ENCODE results near the gene DPAGT1.

DNA sequence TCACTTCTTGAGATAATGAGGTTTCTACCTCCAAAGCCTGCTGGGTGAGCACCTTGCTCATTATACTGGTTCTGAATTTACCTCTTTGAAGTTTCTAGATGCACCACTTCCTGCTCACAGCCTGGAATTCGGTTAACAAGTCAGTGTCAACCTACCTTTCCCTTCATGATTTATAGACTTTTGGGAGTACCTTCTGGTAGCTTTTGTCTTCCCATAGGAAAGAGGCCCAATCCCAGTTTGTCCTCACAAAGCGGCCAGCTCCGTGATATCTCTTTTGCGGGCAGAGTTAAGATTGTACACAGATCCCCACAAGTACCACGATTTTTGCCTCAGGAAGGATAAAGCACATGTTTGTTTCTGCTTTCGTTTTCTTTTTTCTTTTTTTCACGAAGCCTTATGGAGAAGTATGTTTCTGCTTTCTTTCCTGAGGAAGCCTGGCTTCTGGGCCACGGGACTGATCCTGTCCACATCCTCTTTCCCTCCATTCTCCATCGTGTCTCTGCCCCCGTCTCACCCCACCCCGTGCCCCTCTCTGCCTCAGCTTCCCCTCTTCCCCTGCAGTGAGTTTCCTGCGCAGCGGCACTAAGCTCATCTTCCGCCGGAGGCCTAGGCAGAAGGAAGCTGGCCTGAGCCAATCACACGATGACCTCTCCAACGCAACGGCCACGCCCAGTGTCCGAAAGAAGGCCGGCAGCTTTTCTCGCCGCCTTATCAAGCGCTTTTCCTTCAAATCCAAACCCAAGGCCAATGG is 14.0 kb upstream of the DPAGT1 start:
- TF ChIP-seq MYC (IDR thresholded peaks at IDR 0.05; ENCODE audit: low read depth, low read length) (no peak), POLR2A (IDR thresholded peaks at IDR 0.05; ENCODE audit: low read depth, low read length) (no peak), POLR2AphosphoS5 (IDR thresholded peaks at IDR 0.05; ENCODE audit: insufficient read depth, low read depth, low read length) (no peak), EZH2 (IDR thresholded peaks at IDR 0.05; ENCODE audit: borderline replicate concordance, low read depth, low read length, severe bottlenecking) (no peak), JUN (IDR thresholded peaks at IDR 0.05; ENCODE audit: borderline replicate concordance, insufficient read depth, insufficient read length, low read depth) (no peak), GATA2 (IDR thresholded peaks at IDR 0.05; ENCODE audit: insufficient read depth, insufficient read length, low read depth, low read length) (no peak), FOS (IDR thresholded peaks at IDR 0.05; ENCODE audit: borderline replicate concordance, insufficient read depth, low read length) (no peak)
- TF ChIP-seq, protein P1, sequence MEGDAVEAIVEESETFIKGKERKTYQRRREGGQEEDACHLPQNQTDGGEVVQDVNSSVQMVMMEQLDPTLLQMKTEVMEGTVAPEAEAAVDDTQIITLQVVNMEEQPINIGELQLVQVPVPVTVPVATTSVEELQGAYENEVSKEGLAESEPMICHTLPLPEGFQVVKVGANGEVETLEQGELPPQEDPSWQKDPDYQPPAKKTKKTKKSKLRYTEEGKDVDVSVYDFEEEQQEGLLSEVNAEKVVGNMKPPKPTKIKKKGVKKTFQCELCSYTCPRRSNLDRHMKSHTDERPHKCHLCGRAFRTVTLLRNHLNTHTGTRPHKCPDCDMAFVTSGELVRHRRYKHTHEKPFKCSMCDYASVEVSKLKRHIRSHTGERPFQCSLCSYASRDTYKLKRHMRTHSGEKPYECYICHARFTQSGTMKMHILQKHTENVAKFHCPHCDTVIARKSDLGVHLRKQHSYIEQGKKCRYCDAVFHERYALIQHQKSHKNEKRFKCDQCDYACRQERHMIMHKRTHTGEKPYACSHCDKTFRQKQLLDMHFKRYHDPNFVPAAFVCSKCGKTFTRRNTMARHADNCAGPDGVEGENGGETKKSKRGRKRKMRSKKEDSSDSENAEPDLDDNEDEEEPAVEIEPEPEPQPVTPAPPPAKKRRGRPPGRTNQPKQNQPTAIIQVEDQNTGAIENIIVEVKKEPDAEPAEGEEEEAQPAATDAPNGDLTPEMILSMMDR (IDR thresholded peaks at IDR 0.05; ENCODE audit: extremely low read depth in 1 of 2, insufficient read depth in 1 of 2, low read depth in 1 of 2, low read length in 2 of 2): no peak
- TF ChIP-seq, protein P2, sequence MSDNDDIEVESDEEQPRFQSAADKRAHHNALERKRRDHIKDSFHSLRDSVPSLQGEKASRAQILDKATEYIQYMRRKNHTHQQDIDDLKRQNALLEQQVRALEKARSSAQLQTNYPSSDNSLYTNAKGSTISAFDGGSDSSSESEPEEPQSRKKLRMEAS (IDR thresholded peaks at IDR 0.05; ENCODE audit: insufficient read depth, insufficient read length): no peak
